ENCODE data around the gene CTDSPL.
A peak's percentile ranks its signal among the peaks of the same experiment; 100 is the strongest.
"Not testable (repeated sequence)": the region's sequence is repeated elsewhere in the genome, so short reads cannot be mapped to it uniquely, and the experiment has no call there.

The CTDSPL gene, protein sequence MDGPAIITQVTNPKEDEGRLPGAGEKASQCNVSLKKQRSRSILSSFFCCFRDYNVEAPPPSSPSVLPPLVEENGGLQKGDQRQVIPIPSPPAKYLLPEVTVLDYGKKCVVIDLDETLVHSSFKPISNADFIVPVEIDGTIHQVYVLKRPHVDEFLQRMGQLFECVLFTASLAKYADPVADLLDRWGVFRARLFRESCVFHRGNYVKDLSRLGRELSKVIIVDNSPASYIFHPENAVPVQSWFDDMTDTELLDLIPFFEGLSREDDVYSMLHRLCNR

DNA sequence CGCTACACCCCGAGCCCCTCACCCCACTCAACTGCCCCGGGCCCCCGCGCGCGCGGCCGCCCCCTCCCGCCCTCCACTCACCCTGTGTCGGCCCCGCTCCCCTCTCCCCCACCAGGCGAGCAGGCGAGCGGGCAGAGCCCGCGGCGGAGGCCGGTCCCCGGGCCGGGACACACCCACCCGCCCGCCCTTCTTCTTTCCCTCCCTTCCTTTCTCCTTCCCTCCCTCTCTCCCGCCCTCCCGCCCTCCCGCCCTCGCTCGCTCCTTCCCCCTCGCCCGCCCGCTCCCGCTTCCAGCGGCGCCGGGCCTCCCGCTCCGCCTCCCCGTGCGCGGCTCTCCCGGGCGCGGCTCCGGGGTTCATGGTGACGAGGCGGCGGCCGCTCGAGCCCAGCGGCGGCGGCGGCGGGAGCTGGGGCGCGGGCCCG, at the start of gene CTDSPL:
CTDSPL (plus strand) TSS at position 261 of the 422 bp plus-strand sequence. CDS start 320 bp downstream, outside the sequence.
- no peaks in the 10 kb centered on the region for H3K36me3 ChIP-seq (ENCODE audit: low read depth)
- TF ChIP-seq CTCF (IDR thresholded peaks at IDR 0.05; ENCODE audit: poor library complexity, severe bottlenecking), result no peak
- peaks cover 22% of the 10 kb centered on the region for H3K4me1 ChIP-seq (ENCODE audit: insufficient read depth, poor library complexity, severe bottlenecking)
- peak within 1 kb of the TSS; percentile 73 for H3K4me3 ChIP-seq (ENCODE audit: severe bottlenecking)
- peak within 1 kb of the TSS; percentile 79 for H3K27ac ChIP-seq (ENCODE audit: poor library complexity, severe bottlenecking)
- no peaks in the 10 kb centered on the region for H3K27me3 ChIP-seq (ENCODE audit: insufficient read depth, poor library complexity, severe bottlenecking)
- H3K9me3 ChIP-seq (ENCODE audit: severe bottlenecking), result no peaks in the 10 kb centered on the region
- ATAC-seq (ENCODE audit: low read depth) (no peak), DNase-seq (ENCODE audit: low spot score) (no peak)

GRCh38 chr3:37812499-37812896, 49.2 kb upstream of the CTDSPL start:
- H3K4me1 ChIP-seq (ENCODE audit: insufficient read depth, poor library complexity, severe bottlenecking), result no peaks in the 10 kb centered on the region
- no peaks in the 10 kb centered on the region for H3K27me3 ChIP-seq (ENCODE audit: insufficient read depth, poor library complexity, severe bottlenecking)
- H3K4me3 ChIP-seq (ENCODE audit: severe bottlenecking), result no peak overlapping the region
- TF ChIP-seq CTCF (IDR thresholded peaks at IDR 0.05; ENCODE audit: poor library complexity, severe bottlenecking), result no peak
- no peaks in the 10 kb centered on the region for H3K9me3 ChIP-seq (ENCODE audit: severe bottlenecking)
- DNase-seq (ENCODE audit: low spot score), result no peak
- ATAC-seq (ENCODE audit: low read depth), result no peak
- no peak overlapping the region for H3K27ac ChIP-seq (ENCODE audit: poor library complexity, severe bottlenecking)
- no peaks in the 10 kb centered on the region for H3K36me3 ChIP-seq (ENCODE audit: low read depth)

DNA sequence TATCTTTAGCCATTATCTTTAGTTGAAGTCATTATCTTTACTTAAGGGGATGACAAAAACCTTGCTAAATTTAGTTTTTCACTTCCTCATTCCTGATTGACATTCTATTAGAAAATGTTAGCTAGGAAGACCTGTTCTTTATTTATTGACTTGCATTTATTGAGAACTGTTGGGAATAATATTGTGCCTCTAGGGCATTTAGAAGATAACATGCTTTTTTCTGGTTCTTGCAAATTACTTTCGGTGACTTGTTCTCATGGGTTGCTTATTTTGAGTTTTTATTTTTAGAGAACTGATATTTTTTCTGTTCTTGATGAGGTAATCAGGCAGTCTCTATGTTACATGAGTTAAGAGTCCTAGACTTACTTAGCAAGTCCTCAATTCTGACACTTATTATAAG, 48.3 kb upstream of the CTDSPL start:
- no peaks in the 10 kb centered on the region for H3K4me1 ChIP-seq (ENCODE audit: insufficient read depth, poor library complexity, severe bottlenecking)
- ATAC-seq (ENCODE audit: low read depth) (no peak), DNase-seq (ENCODE audit: low spot score) (no peak)
- no peak for TF ChIP-seq CTCF (IDR thresholded peaks at IDR 0.05; ENCODE audit: poor library complexity, severe bottlenecking)
- no peaks in the 10 kb centered on the region for H3K36me3 ChIP-seq (ENCODE audit: low read depth)
- H3K9me3 ChIP-seq (ENCODE audit: severe bottlenecking), result no peaks in the 10 kb centered on the region
- no peak overlapping the region for H3K27ac ChIP-seq (ENCODE audit: poor library complexity, severe bottlenecking)
- no peak overlapping the region for H3K4me3 ChIP-seq (ENCODE audit: severe bottlenecking)
- H3K27me3 ChIP-seq (ENCODE audit: insufficient read depth, poor library complexity, severe bottlenecking), result no peaks in the 10 kb centered on the region

DNA sequence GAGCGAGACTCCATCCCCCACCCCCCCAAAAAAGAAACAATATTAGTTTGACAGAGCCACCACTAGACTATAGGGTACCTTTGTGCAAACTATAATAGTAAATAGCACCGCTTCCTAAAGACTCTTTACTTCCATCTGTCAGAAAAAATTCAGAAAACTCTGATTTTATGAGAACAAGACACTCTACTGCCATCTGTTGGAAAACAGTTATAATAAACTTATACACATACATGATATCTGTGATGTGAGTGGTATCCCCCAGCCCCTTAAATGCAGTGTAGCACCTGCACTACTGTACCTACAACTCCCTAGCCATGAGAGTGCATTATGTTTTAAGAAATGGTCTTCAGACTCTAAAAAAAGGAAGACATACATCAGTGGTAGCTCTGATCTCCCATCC, 47.1 kb upstream of the CTDSPL start:
- H3K4me3 ChIP-seq (ENCODE audit: severe bottlenecking), result no peak overlapping the region
- H3K9me3 ChIP-seq (ENCODE audit: severe bottlenecking), result no peaks in the 10 kb centered on the region
- no peaks in the 10 kb centered on the region for H3K4me1 ChIP-seq (ENCODE audit: insufficient read depth, poor library complexity, severe bottlenecking)
- H3K36me3 ChIP-seq (ENCODE audit: low read depth), result no peaks in the 10 kb centered on the region
- DNase-seq (ENCODE audit: low spot score) (no peak), ATAC-seq (ENCODE audit: low read depth) (no peak; the same call in 2 of the 3 replicates)
- peak; percentile 58 for TF ChIP-seq CTCF (IDR thresholded peaks at IDR 0.05; ENCODE audit: poor library complexity, severe bottlenecking)
- no peaks in the 10 kb centered on the region for H3K27me3 ChIP-seq (ENCODE audit: insufficient read depth, poor library complexity, severe bottlenecking)
- no peak overlapping the region for H3K27ac ChIP-seq (ENCODE audit: poor library complexity, severe bottlenecking)

DNA sequence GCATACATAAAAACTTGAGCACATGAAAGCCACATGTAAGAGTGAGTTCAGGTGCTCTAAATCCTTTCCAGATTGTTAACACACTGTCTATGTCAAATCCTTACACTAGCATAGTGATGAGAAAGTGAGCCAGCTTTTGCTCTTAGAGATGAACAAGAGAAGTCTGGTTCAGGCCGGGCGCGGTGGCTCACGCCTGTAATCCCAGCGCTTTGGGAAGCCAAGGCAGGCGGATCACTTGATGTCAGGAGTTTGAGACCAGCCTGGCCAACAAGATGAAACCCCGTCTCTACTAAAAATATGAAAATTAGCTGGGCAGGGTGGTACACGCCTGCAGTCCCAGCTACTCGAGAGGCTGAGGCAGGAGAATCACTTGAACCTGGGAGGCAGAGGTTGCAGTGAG, 46.5 kb upstream of the CTDSPL start:
- not testable (repeated sequence) for ATAC-seq (ENCODE audit: low read depth); H3K27ac ChIP-seq (ENCODE audit: poor library complexity, severe bottlenecking); H3K36me3 ChIP-seq (ENCODE audit: low read depth); H3K27me3 ChIP-seq (ENCODE audit: insufficient read depth, poor library complexity, severe bottlenecking); H3K4me3 ChIP-seq (ENCODE audit: severe bottlenecking); H3K4me1 ChIP-seq (ENCODE audit: insufficient read depth, poor library complexity, severe bottlenecking); H3K9me3 ChIP-seq (ENCODE audit: severe bottlenecking); DNase-seq (ENCODE audit: low spot score)
